ENCODE measurements around the gene MGMT.

Gene MGMT

DNA sequence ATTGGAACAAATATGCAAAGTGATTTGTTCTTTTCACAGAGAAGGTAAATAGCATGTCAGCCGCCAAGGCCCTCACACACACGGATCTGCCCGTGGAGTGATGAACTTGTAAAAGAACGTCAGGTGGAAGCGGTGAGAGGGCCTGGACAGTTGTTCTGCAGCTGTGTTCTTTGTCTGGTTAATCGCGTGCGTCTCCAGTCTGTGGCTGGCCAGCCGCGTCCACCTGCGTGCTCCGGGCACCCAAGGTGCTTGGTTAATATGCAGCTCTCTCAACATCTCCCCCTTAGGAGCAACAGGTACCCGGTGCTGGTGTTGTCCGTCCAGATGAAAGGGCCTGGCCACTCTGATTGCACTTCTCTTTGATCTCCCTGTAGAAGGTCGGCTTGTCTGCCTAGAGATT lies 162.9 kb downstream of the MGMT start:
- DNase-seq: no peak

- no peak for DNase-seq
Measured at GRCh38 chr10:129631006-129631405, 164.0 kb downstream of the MGMT start.

DNA sequence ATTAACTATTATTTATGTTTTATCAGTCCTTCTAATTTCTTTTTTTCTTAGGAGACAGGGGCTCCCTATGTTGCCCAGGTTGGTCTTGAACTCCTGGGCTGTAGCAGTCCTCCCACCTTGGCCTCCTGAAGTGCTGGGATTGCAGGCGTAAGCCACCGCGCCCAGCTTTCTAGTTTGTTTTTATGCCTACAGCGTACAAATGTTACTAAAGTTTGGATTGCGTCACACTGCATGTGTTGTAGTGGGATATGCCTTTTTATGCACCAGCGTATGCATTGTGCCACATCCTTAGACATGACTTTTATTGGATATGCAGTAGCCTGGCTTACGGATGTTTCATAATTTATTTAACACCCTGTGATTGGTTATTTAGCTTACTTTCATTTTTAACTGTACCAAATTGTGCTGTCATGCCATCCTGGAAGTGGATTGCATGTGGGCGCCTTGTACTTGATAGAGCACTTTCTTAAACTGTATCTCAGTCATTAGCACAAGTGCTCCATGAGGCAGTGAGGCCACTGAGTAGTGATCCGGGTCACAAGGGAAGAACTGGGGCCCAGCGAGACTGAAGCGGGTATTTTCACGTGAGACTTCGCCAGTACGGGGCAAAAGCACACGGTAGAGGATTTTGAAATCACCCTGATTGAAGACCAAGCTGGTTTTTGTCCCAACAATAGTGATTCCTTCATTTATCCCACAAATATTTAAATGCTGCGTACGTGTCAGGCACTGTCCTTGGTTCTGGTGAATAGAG lies 165.0 kb downstream of the MGMT start:
- no peak for DNase-seq

DNA sequence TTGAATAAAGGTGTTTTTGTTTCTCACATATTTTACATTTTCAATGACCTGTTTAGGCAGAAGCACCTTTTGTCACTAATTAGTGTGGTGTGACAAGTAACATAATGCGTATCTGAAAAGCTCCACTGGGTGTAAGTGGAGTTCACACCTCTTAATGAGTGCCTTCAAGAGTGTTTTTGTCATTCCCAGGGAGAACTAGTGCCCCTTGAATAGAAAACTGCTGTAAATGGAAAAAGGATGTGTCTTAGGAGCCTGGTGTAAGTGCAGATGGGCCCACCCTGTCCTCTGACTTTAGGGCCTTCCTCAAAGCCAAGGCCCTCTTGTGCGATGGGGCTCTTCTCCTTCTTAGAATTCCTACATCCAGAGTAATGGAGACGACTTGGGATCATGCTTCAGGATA lies 170.0 kb downstream of the MGMT start:
- no peak for DNase-seq

GRCh38 chr10:129637846-129638245 lies 170.8 kb downstream of the MGMT start:
- no peak for DNase-seq

DNA sequence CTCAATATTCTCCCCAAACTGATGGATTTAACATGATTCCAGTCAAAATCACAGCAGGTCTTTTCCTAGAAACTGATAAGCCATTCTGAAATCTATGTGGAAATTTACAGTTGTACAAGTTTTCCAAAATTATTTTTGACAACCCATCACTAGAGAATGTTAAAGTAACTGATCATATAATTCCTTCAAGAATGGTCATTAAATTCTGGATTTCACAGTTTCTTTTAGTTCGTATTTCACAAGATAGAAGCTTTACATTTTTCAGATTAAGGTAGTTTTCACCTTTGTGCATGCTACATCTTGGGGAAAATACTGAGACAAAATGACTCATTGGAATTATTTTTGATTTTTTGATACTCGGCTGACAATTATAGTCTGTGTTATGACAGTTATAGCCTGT lies 174.3 kb downstream of the MGMT start:
- no peak for DNase-seq

- no peak for DNase-seq
Measured at GRCh38 chr10:129641982-129642381, 174.9 kb downstream of the MGMT start.

DNA sequence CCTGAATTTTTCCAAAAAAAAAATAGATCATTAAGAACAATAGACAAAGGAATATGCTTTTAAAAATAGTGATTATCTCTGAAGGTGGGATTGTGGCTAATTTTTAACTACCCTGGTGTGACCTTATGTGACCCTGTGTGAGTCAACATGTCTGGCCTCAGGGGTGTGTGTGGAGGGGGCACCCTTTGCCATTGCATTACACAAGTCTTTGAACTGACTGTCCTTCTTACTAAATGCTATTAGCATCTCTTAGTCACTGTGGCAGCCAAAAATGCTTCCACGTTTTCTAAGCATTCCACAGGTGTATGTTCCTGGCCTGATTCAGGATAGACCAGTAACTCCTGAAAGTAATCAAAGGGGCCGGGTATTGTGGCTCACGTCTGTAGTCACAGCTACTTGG lies 175.4 kb downstream of the MGMT start:
- no peak for DNase-seq

GRCh38 chr10:129643266-129643665 lies 176.2 kb downstream of the MGMT start:
- no peak for DNase-seq

DNA sequence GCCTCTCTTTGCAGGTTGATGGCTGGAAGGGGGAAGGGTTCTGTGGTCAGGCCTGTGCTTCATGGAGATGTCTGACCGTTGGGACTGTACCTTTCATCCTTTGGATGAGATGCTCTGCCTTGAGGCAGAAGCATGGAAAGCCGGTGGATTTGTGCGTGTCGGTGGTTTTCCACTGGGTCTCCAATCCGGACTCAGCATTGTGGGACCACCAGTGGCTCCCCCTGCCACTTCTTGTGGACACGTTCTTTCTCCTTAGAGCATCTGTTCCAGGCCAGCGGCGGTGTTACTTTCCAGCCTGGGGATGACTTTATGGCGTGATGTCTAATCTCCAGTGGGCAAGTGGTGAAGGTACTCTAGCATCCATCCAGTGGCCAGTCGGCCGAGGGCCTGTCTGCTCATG lies 178.4 kb downstream of the MGMT start:
- no peak for DNase-seq

- DNase-seq: no peak
Measured at GRCh38 chr10:129646973-129647372, 179.9 kb downstream of the MGMT start.

DNA sequence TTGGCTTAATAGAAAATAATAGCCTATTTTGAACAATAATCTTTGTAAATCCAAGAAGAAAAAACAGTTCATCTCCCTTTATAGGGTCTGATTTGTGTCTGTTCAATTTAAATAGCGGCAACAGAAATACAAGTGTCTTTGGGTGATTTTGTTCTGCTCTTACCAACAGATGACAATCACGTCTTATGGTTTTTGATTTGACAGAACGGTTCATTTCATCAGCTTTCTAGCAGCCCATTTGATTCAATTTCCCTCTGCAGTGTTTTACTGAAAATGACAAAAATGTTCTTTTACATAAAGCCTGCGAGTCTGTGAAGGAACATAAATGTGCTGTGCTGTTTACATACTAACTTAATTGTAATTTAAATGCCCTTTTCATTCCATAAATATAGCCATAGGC lies 180.5 kb downstream of the MGMT start:
- no peak for DNase-seq

- DNase-seq: no peak
Measured at GRCh38 chr10:129648856-129649255, 181.8 kb downstream of the MGMT start.

DNA sequence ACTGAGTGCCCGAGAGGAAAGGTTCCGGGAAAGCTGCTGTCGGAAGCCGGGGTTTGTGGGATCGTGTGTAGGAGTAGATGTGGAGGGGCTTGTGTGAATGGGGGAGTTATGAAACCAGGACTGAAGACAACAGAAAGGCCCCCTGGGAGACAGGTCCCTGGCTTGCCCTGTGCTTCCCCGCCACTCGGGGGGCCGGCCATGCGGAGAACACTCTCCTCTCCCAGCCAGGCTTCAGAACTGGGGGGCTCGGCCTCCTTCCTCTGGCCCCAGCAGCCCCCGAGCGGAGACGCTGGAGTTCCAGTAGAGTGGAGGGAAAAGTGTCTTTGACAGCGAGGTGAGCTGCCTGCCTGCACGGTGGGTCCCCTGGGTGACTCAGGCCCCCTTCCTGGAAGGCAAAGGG lies 185.0 kb downstream of the MGMT start:
- no peak for DNase-seq

DNA sequence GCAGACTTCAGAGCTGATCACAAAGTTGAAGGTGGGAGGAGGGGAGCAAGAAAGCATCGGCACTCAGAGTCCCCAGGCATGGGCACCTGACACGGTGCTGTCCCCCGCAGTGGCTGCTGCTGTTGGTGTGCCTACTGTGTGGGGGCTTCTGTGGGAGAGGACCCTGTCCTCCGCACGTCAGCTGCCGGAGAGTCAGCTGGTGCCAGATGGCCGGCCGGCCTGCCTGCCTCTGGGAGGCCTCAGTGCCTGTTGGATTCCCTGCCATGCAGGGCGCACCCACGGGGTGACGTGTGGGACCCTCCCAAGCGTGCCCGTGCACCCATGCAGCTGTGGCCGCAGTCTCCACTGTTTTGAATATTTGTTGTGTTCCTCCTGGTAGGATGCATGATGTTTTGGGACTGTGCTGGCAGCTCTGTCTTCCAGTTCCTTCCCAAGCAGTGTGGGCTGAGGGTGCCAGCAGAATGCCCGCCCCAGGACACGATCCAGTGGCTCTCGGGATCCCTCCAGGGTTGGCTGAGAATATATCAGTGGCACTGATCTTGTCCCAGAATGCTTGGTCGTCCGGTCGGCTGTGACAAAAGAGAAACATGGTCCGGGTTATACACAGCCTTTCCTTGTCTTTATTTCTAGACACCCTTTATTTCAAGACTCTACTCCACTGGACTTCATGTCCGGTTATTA lies 185.6 kb downstream of the MGMT start:
- no peak for DNase-seq

- DNase-seq: no peak
Measured at GRCh38 chr10:129653428-129653827, 186.4 kb downstream of the MGMT start.

- DNase-seq: no peak
Measured at GRCh38 chr10:129653861-129654260, 186.8 kb downstream of the MGMT start.

DNA sequence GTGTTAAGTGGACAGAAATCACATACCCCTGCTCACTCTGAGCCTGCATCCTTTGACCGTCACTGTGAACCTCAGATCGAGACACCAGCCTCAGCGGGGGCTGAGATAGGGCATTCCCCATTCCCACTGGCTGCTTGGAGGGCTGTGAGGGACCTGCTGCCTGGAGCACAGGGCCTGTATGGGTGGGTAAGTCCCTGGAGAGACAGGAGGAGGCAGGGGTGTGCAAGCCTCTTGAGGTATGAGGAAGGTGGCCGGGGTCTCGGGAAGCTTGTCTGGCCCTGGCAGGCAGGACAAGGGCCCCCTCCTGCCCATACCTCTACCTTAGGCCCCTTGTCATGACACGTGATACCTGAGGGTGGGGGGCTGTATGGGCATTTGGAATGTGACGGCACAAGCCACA lies 187.4 kb downstream of the MGMT start:
- DNase-seq: no peak

DNA sequence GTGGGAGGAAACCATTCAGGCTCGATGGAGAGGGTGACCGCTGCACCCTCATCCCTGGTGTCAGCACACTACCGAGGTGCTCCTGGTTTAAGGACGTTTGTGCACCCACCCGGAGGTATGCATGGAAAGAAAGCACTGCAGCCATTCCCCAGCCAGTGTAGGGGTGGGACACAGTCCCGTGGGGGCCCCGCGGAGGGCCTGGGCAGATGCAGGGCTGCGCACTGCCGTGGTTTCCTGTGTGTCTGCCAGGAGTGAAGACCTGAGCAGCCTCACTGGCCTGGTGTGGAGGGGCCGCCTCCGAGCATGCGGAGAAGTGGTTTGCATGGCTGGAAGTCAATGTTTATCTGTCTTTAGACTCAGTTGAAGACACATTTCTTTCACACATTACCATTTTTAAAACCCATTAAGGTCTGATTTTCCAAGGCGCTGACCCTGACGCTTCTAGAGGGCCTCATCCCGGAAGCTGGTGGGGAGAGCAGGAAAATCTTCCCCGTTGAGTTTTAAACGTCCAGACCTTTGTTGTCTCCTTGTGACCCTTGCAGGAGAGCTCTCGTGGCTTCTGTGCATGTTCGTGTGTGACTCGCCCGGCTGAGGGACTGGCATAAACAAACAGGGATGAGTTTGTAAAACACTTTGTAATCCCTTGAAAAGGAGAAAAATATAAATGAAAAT lies 188.1 kb downstream of the MGMT start:
- DNase-seq: no peak

- DNase-seq: no peak
Measured at GRCh38 chr10:129655679-129656031, 188.6 kb downstream of the MGMT start.

- no peak for DNase-seq
Measured at GRCh38 chr10:129656642-129657041, 189.6 kb downstream of the MGMT start.

DNA sequence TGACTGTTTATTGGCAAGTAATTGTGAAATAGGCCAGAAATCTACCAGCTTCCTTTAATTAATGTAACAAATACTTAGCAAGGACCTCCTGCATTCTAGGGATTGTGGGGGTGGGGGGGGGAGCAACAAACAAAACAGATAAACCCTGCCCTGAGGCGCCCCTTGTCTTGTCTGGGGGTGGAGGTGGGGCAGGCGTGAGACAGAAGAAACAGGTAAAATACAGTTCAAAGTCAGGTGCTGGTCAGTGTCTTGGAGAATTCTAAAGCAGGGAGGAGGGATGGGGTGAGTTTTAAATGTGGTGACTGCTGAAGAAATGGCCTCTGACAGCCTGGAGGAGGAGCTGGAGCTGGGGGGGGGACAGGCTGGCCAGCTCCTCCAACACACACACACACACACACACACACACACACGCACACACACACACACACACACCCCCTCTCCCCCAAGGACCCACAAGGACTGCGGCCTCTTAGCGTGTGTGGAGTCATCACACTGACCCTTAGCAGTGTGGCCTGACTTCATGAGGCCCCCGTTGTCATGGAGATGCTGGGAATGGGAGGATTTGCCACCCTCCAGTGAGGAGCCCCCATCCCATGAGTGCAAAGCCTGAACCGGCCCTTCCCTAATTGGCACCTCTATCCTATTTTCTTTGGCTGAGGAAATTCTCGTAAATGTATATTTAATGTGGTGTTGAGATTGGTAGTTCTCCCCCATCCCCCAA lies 190.4 kb downstream of the MGMT start:
- DNase-seq: no peak

DNA sequence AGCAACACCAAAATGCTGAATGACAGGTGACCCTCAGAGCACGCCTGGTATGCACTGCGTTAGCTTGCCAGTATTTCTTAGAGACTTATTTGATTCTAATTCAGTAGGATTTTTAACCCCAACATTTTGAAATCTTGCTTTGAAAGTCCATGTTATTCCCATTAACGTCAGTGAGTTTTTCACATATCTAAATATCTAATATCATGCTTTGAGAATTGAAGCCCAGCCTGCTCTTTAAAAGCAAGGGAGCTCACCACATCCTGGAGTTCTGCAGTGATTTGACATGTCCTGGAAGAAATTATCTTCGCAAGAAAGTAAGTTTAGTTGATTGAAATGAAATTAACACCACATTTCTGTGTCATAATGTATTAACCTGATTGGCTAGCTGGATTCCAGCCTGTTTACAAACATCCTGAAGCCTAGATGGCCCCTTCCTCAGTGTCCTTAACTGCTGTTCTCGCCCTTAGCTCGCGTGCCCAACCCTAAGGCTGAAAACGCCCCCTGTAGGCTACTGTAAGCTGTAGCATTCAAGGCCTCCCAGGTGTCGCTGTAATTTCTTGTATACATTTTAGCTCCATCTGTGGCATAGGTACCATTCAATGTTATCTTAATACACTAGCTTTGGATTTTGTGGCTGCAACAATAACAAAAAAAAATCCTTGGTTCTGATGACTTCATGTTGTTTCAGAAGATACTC lies 191.5 kb downstream of the MGMT start:
- DNase-seq: no peak

Measured in suppressor macrophage treated with lipopolysaccharide for 4 hours (primary cell).